Neural progenitor cell (in vitro differentiated cells): Measurements from ENCODE around the gene SLC25A15. TPM values are rescaled to one million over a fixed set of nuclear protein-coding genes. Genes with fewer than 3 reads are reported as not detected.

Experiments used
- DNase-seq: peaks from one replicate; pipeline ENCODE4 v3.0.0-alpha.2; 2016; ENCODE audit warnings: low spot score
- H2AFZ ChIP-seq: fragments of 200-600 bp; sonication (generic); replicated peaks from 2 replicates; pipeline ENCODE4 v1.6.1; 2016; ENCODE audit warnings: antibody characterized with exemption
- H3F3A ChIP-seq: fragments of 200-600 bp; sonication (generic); 2 replicates; pipeline ENCODE4 v1.6.1; 2016; ENCODE audit warnings: antibody characterized with exemption, low read depth
- H3K27ac ChIP-seq: fragments of 200-600 bp; sonication (generic); 2 replicates; pipeline ENCODE4 v1.5.1; 2016; ENCODE audit warnings: mild to moderate bottlenecking
- H3K27me3 ChIP-seq: fragments of 200-600 bp; sonication (generic); 2 replicates; pipeline ENCODE4 v1.6.1; 2016; ENCODE audit warnings: mild to moderate bottlenecking, moderate library complexity
- H3K36me3 ChIP-seq: fragments of 200-600 bp; sonication (generic); 2 replicates; pipeline ENCODE4 v1.5.1; 2016
- H3K4me1 ChIP-seq: fragments of 200-600 bp; sonication (generic); 2 replicates; pipeline ENCODE4 v1.6.1; 2016; ENCODE audit warnings: mixed run types
- H3K4me2 ChIP-seq: fragments of 200-600 bp; sonication (generic); 2 replicates; pipeline ENCODE4 v1.6.1; 2016
- H3K4me3 ChIP-seq: fragments of 200-600 bp; sonication (generic); 2 replicates; pipeline ENCODE4 v1.5.1; 2016
- H3K79me2 ChIP-seq: fragments of 200-600 bp; sonication (generic); 2 replicates; pipeline ENCODE4 v1.6.1; 2016; ENCODE audit warnings: low read depth
- H3K9ac ChIP-seq: fragments of 200-600 bp; sonication (generic); 2 replicates; pipeline ENCODE4 v1.6.1; 2016
- H3K9me3 ChIP-seq: fragments of 200-600 bp; sonication (generic); 2 replicates; pipeline ENCODE4 v1.5.1; 2016; ENCODE audit warnings: low read depth
- H4K20me1 ChIP-seq: fragments of 200-600 bp; sonication (generic); 2 replicates; pipeline ENCODE4 v1.6.1; 2016; ENCODE audit warnings: low read depth
- H3K27ac Mint-ChIP-seq: 3 replicates; pipeline ENCODE4 v1.8.0; 2021; ENCODE audit warnings: mixed read lengths
- H3K27me3 Mint-ChIP-seq: 2 replicates; pipeline ENCODE4 v1.8.0; 2022; ENCODE audit warnings: low read depth, mild to moderate bottlenecking, inconsistent platforms, moderate library complexity, mixed read lengths; ENCODE audit not compliant: insufficient read depth
- H3K36me3 Mint-ChIP-seq: 3 replicates; pipeline ENCODE4 v1.8.0; 2021; ENCODE audit warnings: mixed read lengths
- H3K4me1 Mint-ChIP-seq: 3 replicates; pipeline ENCODE4 v1.8.0; 2021; ENCODE audit warnings: mixed read lengths
- H3K4me3 Mint-ChIP-seq: 3 replicates; pipeline ENCODE4 v1.8.0; 2021; ENCODE audit warnings: mild to moderate bottlenecking, moderate library complexity, mixed read lengths
- H3K9me3 Mint-ChIP-seq: 3 replicates; pipeline ENCODE4 v1.8.0; 2020; ENCODE audit warnings: mixed read lengths
- CTCF ChIP-seq: fragments of 200-600 bp; sonication (generic); IDR thresholded peaks from 2 replicates; pipeline ENCODE4 v1.5.1; 2017; ENCODE audit warnings: antibody characterized with exemption, mild to moderate bottlenecking
- EZH2 ChIP-seq: fragments of 200-600 bp; sonication (generic); IDR thresholded peaks from 2 replicates; pipeline ENCODE4 v1.6.1; 2017; ENCODE audit warnings: antibody characterized with exemption, mild to moderate bottlenecking, moderate library complexity
- EZH2phosphoT487 ChIP-seq: fragments of 200-600 bp; sonication (generic); IDR thresholded peaks from 2 replicates; pipeline ENCODE4 v1.6.1; 2017; ENCODE audit warnings: antibody characterized with exemption
- total RNA-seq: library from RNA; depleted of rRNA; stranded (reverse); fragments of >200 nt; gene quantifications from 2 replicates; pipeline ENCODE4 v1.2.3, GENCODE V29; 2015; ENCODE audit warnings: low replicate concordance

The SLC25A15 gene
- total RNA-seq, 1 donor from 2014 or later = 33.7 TPM

- no peak for TF ChIP-seq EZH2phosphoT487
- TF ChIP-seq CTCF = no peak
- TF ChIP-seq EZH2 = no peak
- peaks cover 5% of the 10 kb centered on the region for H3K36me3 ChIP-seq
- H3K79me2 ChIP-seq = peaks cover 10% of the 10 kb centered on the region
- H3K4me2 ChIP-seq = no peak overlapping the region
- no peaks in the 10 kb centered on the region for H3K9me3 ChIP-seq
- no peaks in the 10 kb centered on the region for H3K27me3 Mint-ChIP-seq
- H3K27ac ChIP-seq = no peak overlapping the region
- no peak for DNase-seq
- H3K27me3 ChIP-seq = no peaks in the 10 kb centered on the region
- peaks cover 2% of the 10 kb centered on the region for H3K4me1 ChIP-seq
- H3K9ac ChIP-seq = no peak overlapping the region
- no peaks in the 10 kb centered on the region for H3F3A ChIP-seq
- peaks cover 9% of the 10 kb centered on the region for H3K4me1 Mint-ChIP-seq
- no peak overlapping the region for H2AFZ ChIP-seq
- no peaks in the 10 kb centered on the region for H3K9me3 Mint-ChIP-seq
- no peak overlapping the region for H3K27ac Mint-ChIP-seq
- H3K4me3 ChIP-seq = no peak overlapping the region
- no peak overlapping the region for H3K4me3 Mint-ChIP-seq
- H4K20me1 ChIP-seq = peaks cover 4% of the 10 kb centered on the region
- no peaks in the 10 kb centered on the region for H3K36me3 Mint-ChIP-seq
Observed at GRCh38 chr13:40764587-40765403, 24.6 kb upstream of the SLC25A15 start.

- Histone ChIP-seq H2AFZ (no peak overlapping the region), H3K4me1 (peaks cover 5% of the 10 kb centered on the region), H3K27ac (no peak overlapping the region), H3K4me3 (no peak overlapping the region), H3K27me3 (no peaks in the 10 kb centered on the region), H3K36me3 (peaks cover 5% of the 10 kb centered on the region), H3F3A (no peaks in the 10 kb centered on the region), H3K79me2 (peaks cover 10% of the 10 kb centered on the region), H3K9me3 (no peaks in the 10 kb centered on the region), H3K9ac (no peak overlapping the region), H4K20me1 (peaks cover 4% of the 10 kb centered on the region), H3K4me2 (no peak overlapping the region)
- DNase-seq = no peak
- no peaks in the 10 kb centered on the region for H3K9me3 Mint-ChIP-seq
- H3K36me3 Mint-ChIP-seq = no peaks in the 10 kb centered on the region
- TF ChIP-seq EZH2phosphoT487 (no peak), CTCF (no peak), EZH2 (no peak)
- no peaks in the 10 kb centered on the region for H3K27me3 Mint-ChIP-seq
- H3K4me1 Mint-ChIP-seq = peaks cover 15% of the 10 kb centered on the region
- H3K4me3 Mint-ChIP-seq = no peak overlapping the region
- no peak overlapping the region for H3K27ac Mint-ChIP-seq
Observed at GRCh38 chr13:40765602-40766001, 23.8 kb upstream of the SLC25A15 start.

DNA sequence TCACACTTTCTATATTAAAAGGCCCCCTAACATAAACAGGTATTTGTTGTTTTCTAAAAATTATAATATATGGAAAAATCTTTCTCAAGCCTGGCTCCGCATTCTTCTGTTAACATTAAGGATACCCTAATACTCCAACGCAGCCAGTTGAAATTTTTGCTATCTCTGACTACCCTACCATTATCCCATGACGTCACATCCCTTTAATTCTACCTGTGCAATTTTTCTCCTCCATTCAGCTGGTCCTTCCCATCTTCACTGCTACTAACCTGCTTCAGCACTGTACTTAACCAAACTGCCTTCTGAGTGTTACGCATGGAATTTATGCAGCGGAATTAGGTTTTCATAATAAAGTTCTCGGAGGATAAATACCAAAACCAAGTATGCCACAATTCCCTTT, 19.4 kb upstream of the SLC25A15 start:
- no peaks in the 10 kb centered on the region for H3K9me3 ChIP-seq
- no peaks in the 10 kb centered on the region for H3K36me3 Mint-ChIP-seq
- no peaks in the 10 kb centered on the region for H3K9me3 Mint-ChIP-seq
- no peak overlapping the region for H3K27ac Mint-ChIP-seq
- H3K27ac ChIP-seq = no peak overlapping the region
- H3K4me2 ChIP-seq = peak overlapping the region; percentile 90
- peaks cover 9% of the 10 kb centered on the region for H3K79me2 ChIP-seq
- TF ChIP-seq EZH2phosphoT487 (no peak), CTCF (no peak), EZH2 (no peak)
- no peaks in the 10 kb centered on the region for H3K27me3 ChIP-seq
- H3K9ac ChIP-seq = peak overlapping the region; percentile 85
- no peaks in the 10 kb centered on the region for H3K36me3 ChIP-seq
- peak overlapping the region; percentile 98 for H3K4me3 Mint-ChIP-seq
- H3K4me1 ChIP-seq = peaks cover 5% of the 10 kb centered on the region
- H3K27me3 Mint-ChIP-seq = no peaks in the 10 kb centered on the region
- H3K4me1 Mint-ChIP-seq = peaks cover 15% of the 10 kb centered on the region
- no peak for DNase-seq
- H2AFZ ChIP-seq = no peak overlapping the region
- peak overlapping the region; percentile 81 for H3K4me3 ChIP-seq
- no peaks in the 10 kb centered on the region for H4K20me1 ChIP-seq
- H3F3A ChIP-seq = no peaks in the 10 kb centered on the region
